SKM-1 (cell line): ENCODE data around the gene AGT.
"Not testable (repeated sequence)": the region's sequence is repeated elsewhere in the genome, so short reads cannot be mapped to it uniquely, and the experiment has no call there.

Experiments used
- DNase-seq: peaks from one replicate; lab custom pipeline; 2025; ENCODE audit not compliant: unreplicated experiment; lab: John Stamatoyannopoulos, UW

AGT gene

GRCh38 chr1:230707732-230708630 is 5.9 kb downstream of the AGT start:
- no peak for DNase-seq

GRCh38 chr1:230706887-230707731 is 6.8 kb downstream of the AGT start:
- no peak for DNase-seq

GRCh38 chr1:230706020-230706699 is 7.8 kb downstream of the AGT start:
- no peak for DNase-seq

GRCh38 chr1:230705289-230706019 is 8.5 kb downstream of the AGT start:
- no peak for DNase-seq

- no peak for DNase-seq
These were observed 9.1 kb downstream of the AGT start for GRCh38 chr1:230704830-230705229.

GRCh38 chr1:230703679-230704385 is 10.1 kb downstream of the AGT start:
- DNase-seq, result no peak

GRCh38 chr1:230702934-230703678 is 10.8 kb downstream of the AGT start:
- DNase-seq, result no peak

GRCh38 chr1:230701895-230702768 is 11.8 kb downstream of the AGT start:
- DNase-seq, result no peak

- no peak for DNase-seq
These were observed 12.5 kb downstream of the AGT start for GRCh38 chr1:230701434-230701833.

- no peak for DNase-seq
These were observed 13.8 kb downstream of the AGT start for GRCh38 chr1:230700132-230700531.

- DNase-seq, result no peak
These were observed 14.2 kb downstream of the AGT start for GRCh38 chr1:230699716-230700115.

- not testable (repeated sequence) for DNase-seq
These were observed 15.0 kb downstream of the AGT start for GRCh38 chr1:230698964-230699363.

- DNase-seq, result no peak
These were observed 15.8 kb downstream of the AGT start for GRCh38 chr1:230698130-230698529.

GRCh38 chr1:230696722-230697437 is 17.0 kb downstream of the AGT start:
- DNase-seq, result no peak

GRCh38 chr1:230696218-230696617 is 17.7 kb downstream of the AGT start:
- DNase-seq, result no peak

- no peak for DNase-seq
These were observed 18.9 kb downstream of the AGT start for GRCh38 chr1:230694991-230695390.

GRCh38 chr1:230694464-230694863 is 19.5 kb downstream of the AGT start:
- no peak for DNase-seq

- no peak for DNase-seq
These were observed 20.1 kb downstream of the AGT start for GRCh38 chr1:230693777-230694176.
